Measurements from ENCODE around the gene PHACTR1. TPM values are rescaled to one million over a fixed set of nuclear protein-coding genes. Genes with fewer than 3 reads are reported as not detected.

The PHACTR1 gene
- total RNA-seq, 1 experiment from 2014 or later = 15.5 TPM

DNA sequence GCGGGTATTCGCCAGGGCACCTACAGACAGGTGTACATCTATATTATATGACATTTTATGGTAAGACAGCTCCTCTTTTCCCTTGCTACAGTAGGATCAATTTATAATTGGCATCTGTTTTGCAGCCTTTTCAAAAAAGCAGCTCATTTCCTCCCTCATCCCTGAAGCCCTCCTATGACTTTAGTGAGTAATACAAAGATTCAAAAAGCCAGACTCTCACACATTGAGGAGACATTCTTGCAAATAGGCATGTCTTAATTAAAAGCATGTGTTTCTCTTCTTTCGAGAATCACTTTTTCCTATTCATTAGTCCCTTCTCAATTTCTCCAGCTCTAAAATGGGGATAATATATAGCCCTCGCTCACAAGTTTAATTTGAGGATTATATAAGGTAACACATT is 328.3 kb downstream of the PHACTR1 start:
- Mint-ChIP-seq H3K4me3 (no peak overlapping the region), H3K27ac (no peak overlapping the region), H3K4me1 (peaks cover 11% of the 10 kb centered on the region), H3K27me3 (ENCODE audit: low read depth) (no peaks in the 10 kb centered on the region), H3K9me3 (peaks cover 8% of the 10 kb centered on the region), H3K36me3 (peaks cover 4% of the 10 kb centered on the region; the same call in 1 of the 2 replicates)
- ChIA-PET CTCF (no interaction called here), POLR2A (no interaction called here)
- ATAC-seq (no peak), DNase-seq (ENCODE audit: low spot score) (no peak)
- TF ChIP-seq, protein P1, sequence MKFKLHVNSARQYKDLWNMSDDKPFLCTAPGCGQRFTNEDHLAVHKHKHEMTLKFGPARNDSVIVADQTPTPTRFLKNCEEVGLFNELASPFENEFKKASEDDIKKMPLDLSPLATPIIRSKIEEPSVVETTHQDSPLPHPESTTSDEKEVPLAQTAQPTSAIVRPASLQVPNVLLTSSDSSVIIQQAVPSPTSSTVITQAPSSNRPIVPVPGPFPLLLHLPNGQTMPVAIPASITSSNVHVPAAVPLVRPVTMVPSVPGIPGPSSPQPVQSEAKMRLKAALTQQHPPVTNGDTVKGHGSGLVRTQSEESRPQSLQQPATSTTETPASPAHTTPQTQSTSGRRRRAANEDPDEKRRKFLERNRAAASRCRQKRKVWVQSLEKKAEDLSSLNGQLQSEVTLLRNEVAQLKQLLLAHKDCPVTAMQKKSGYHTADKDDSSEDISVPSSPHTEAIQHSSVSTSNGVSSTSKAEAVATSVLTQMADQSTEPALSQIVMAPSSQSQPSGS (CRISPR knock-in tag; IDR thresholded peaks at IDR 0.05; ENCODE audit: borderline replicate concordance, low read depth) = no peak
- TF ChIP-seq, protein P2, sequence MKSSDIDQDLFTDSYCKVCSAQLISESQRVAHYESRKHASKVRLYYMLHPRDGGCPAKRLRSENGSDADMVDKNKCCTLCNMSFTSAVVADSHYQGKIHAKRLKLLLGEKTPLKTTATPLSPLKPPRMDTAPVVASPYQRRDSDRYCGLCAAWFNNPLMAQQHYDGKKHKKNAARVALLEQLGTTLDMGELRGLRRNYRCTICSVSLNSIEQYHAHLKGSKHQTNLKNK (CRISPR knock-in tag; IDR thresholded peaks at IDR 0.05) = no peak
- TF ChIP-seq MAX (CRISPR knock-in tag; IDR thresholded peaks at IDR 0.05) (no peak), CREM (CRISPR knock-in tag; IDR thresholded peaks at IDR 0.05) (no peak), NR3C1 (CRISPR knock-in tag; conservative IDR thresholded peaks at IDR 0.05; ENCODE audit: low read depth) (no peak), ZNF263 (CRISPR knock-in tag; IDR thresholded peaks at IDR 0.05; ENCODE audit: low read depth) (no peak), PRDM15 (CRISPR knock-in tag; IDR thresholded peaks at IDR 0.05) (no peak), JUN (CRISPR knock-in tag; IDR thresholded peaks at IDR 0.05) (no peak), NFATC4 (CRISPR knock-in tag; IDR thresholded peaks at IDR 0.05) (no peak), NR1H2 (CRISPR knock-in tag; IDR thresholded peaks at IDR 0.05) (no peak), SMAD3 (CRISPR knock-in tag; IDR thresholded peaks at IDR 0.05; ENCODE audit: borderline replicate concordance) (no peak), PREB (CRISPR knock-in tag; IDR thresholded peaks at IDR 0.05; ENCODE audit: borderline replicate concordance) (no peak)
- TF ChIP-seq, protein P3, sequence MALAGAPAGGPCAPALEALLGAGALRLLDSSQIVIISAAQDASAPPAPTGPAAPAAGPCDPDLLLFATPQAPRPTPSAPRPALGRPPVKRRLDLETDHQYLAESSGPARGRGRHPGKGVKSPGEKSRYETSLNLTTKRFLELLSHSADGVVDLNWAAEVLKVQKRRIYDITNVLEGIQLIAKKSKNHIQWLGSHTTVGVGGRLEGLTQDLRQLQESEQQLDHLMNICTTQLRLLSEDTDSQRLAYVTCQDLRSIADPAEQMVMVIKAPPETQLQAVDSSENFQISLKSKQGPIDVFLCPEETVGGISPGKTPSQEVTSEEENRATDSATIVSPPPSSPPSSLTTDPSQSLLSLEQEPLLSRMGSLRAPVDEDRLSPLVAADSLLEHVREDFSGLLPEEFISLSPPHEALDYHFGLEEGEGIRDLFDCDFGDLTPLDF (CRISPR knock-in tag; IDR thresholded peaks at IDR 0.05) = no peak
- TF ChIP-seq, protein P4, sequence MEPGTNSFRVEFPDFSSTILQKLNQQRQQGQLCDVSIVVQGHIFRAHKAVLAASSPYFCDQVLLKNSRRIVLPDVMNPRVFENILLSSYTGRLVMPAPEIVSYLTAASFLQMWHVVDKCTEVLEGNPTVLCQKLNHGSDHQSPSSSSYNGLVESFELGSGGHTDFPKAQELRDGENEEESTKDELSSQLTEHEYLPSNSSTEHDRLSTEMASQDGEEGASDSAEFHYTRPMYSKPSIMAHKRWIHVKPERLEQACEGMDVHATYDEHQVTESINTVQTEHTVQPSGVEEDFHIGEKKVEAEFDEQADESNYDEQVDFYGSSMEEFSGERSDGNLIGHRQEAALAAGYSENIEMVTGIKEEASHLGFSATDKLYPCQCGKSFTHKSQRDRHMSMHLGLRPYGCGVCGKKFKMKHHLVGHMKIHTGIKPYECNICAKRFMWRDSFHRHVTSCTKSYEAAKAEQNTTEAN (CRISPR knock-in tag; IDR thresholded peaks at IDR 0.05) = no peak

GRCh38 chr6:13045676-13046075 is 329.1 kb downstream of the PHACTR1 start:
- ATAC-seq (no peak), DNase-seq (ENCODE audit: low spot score) (no peak)
- Mint-ChIP-seq H3K9me3 (peaks cover 8% of the 10 kb centered on the region), H3K4me3 (no peak overlapping the region), H3K27me3 (ENCODE audit: low read depth) (no peaks in the 10 kb centered on the region), H3K36me3 (peaks cover 4% of the 10 kb centered on the region; the same call in 1 of the 2 replicates), H3K27ac (no peak overlapping the region), H3K4me1 (peaks cover 11% of the 10 kb centered on the region)
- ChIA-PET CTCF (no interaction called here), POLR2A (no interaction called here)
- TF ChIP-seq, protein P5, sequence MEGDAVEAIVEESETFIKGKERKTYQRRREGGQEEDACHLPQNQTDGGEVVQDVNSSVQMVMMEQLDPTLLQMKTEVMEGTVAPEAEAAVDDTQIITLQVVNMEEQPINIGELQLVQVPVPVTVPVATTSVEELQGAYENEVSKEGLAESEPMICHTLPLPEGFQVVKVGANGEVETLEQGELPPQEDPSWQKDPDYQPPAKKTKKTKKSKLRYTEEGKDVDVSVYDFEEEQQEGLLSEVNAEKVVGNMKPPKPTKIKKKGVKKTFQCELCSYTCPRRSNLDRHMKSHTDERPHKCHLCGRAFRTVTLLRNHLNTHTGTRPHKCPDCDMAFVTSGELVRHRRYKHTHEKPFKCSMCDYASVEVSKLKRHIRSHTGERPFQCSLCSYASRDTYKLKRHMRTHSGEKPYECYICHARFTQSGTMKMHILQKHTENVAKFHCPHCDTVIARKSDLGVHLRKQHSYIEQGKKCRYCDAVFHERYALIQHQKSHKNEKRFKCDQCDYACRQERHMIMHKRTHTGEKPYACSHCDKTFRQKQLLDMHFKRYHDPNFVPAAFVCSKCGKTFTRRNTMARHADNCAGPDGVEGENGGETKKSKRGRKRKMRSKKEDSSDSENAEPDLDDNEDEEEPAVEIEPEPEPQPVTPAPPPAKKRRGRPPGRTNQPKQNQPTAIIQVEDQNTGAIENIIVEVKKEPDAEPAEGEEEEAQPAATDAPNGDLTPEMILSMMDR (IDR thresholded peaks at IDR 0.05) = no peak
- TF ChIP-seq, protein P6, sequence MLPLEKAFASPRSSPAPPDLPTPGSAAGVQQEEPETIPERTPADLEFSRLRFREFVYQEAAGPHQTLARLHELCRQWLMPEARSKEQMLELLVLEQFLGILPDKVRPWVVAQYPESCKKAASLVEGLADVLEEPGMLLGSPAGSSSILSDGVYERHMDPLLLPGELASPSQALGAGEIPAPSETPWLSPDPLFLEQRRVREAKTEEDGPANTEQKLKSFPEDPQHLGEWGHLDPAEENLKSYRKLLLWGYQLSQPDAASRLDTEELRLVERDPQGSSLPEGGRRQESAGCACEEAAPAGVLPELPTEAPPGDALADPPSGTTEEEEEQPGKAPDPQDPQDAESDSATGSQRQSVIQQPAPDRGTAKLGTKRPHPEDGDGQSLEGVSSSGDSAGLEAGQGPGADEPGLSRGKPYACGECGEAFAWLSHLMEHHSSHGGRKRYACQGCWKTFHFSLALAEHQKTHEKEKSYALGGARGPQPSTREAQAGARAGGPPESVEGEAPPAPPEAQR (CRISPR knock-in tag; IDR thresholded peaks at IDR 0.05) = no peak
- TF ChIP-seq ESRRA (CRISPR knock-in tag; IDR thresholded peaks at IDR 0.05; ENCODE audit: borderline replicate concordance) = no peak
- no peak for TF ChIP-seq CREM (CRISPR knock-in tag; IDR thresholded peaks at IDR 0.05)
- no peak for TF ChIP-seq FOXJ3 (CRISPR knock-in tag; IDR thresholded peaks at IDR 0.05; ENCODE audit: borderline replicate concordance)
- no peak for TF ChIP-seq CDX4 (CRISPR knock-in tag; IDR thresholded peaks at IDR 0.05; ENCODE audit: borderline replicate concordance)
- TF ChIP-seq NR3C1 (CRISPR knock-in tag; conservative IDR thresholded peaks at IDR 0.05; ENCODE audit: low read depth) = no peak

Measured in WTC11 (cell line).